IMR-90 (cell line): Measurements from ENCODE around the gene COL28A1. TPM values are rescaled to one million over a fixed set of nuclear protein-coding genes. Genes with fewer than 3 reads are reported as not detected.

Source experiments
- ATAC-seq: fragments of 200-7000 bp; cut with Tn5 transposase; 2 replicates; pipeline ENCODE4 v1.9.1; 2020; ENCODE audit warnings: low read depth, mild to moderate bottlenecking, moderate library complexity
- BruUV-seq: library from RNA; stranded (reverse); fragments of 400-500 nt; replicated peaks from 2 replicates; lab custom pipeline; 2021; lab: Mats Ljungman, UMichigan
- CTCF ChIA-PET: fragments of 300-600 bp; formaldehyde crosslinking; extraction: SDS; loops from one replicate; lab custom pipeline; 2021; ENCODE audit warnings: antibody characterized with exemption; lab: Yijun Ruan, JAX
- POLR2A ChIA-PET: fragments of 300-600 bp; sonication (Branson Sonifier 250); formaldehyde crosslinking; loops from one replicate; lab custom pipeline; 2022; ENCODE audit warnings: antibody characterized with exemption; ENCODE audit not compliant: unreplicated experiment; lab: Charles Lee
- DNase-seq: peaks from one replicate; pipeline ENCODE4 v3.0.0; 2013
- H2AFZ ChIP-seq: replicated peaks from 2 replicates; pipeline ENCODE3; 2013; ENCODE audit warnings: low read length, mild to moderate bottlenecking; ENCODE audit not compliant: poor library complexity
- H2AK5ac ChIP-seq: 2 replicates; pipeline ENCODE4 v1.6.1; 2013; ENCODE audit warnings: low read depth, low read length, inconsistent platforms
- H2AK9ac ChIP-seq: replicated peaks from 2 replicates; pipeline ENCODE3; 2013; ENCODE audit warnings: mild to moderate bottlenecking, low read depth, low read length, moderate library complexity; ENCODE audit not compliant: poor library complexity
- H2BK120ac ChIP-seq: 2 replicates; pipeline ENCODE4 v1.6.1; 2013; ENCODE audit warnings: low read depth, low read length, inconsistent platforms
- H2BK15ac ChIP-seq: 3 replicates; pipeline ENCODE4 v1.6.1; 2013; ENCODE audit warnings: low read depth, low read length, inconsistent platforms
- H2BK20ac ChIP-seq: 2 replicates; pipeline ENCODE4 v1.6.1; 2013; ENCODE audit warnings: low read depth, mild to moderate bottlenecking, inconsistent platforms, low read length, moderate library complexity
- H2BK5ac ChIP-seq: 2 replicates; pipeline ENCODE4 v1.6.1; 2013; ENCODE audit warnings: mild to moderate bottlenecking, low read depth, low read length, inconsistent platforms; ENCODE audit not compliant: poor library complexity, severe bottlenecking
- H3K14ac ChIP-seq: replicated peaks from 2 replicates; pipeline ENCODE4 v1.6.1; 2013; ENCODE audit warnings: low read depth, low read length, inconsistent platforms
- H3K18ac ChIP-seq: 2 replicates; pipeline ENCODE4 v1.6.1; 2013; ENCODE audit warnings: low read depth, low read length, control low read depth
- H3K23ac ChIP-seq: 2 replicates; pipeline ENCODE4 v1.6.1; 2013; ENCODE audit warnings: low read depth, low read length, inconsistent platforms
- H3K27ac ChIP-seq: 2 replicates; pipeline ENCODE4 v1.5.1; 2013; ENCODE audit warnings: mild to moderate bottlenecking, control low read depth, low read length; ENCODE audit not compliant: insufficient read depth
- H3K27me3 ChIP-seq: 2 replicates; pipeline ENCODE4 v1.6.1; 2013; ENCODE audit warnings: low read length; ENCODE audit not compliant: control insufficient read depth, insufficient read depth
- H3K36me3 ChIP-seq: 2 replicates; pipeline ENCODE4 v1.6.1; 2013; ENCODE audit warnings: low read length, mixed read lengths; ENCODE audit not compliant: control insufficient read depth, insufficient read depth
- H3K4ac ChIP-seq: 2 replicates; pipeline ENCODE4 v1.6.1; 2013; ENCODE audit warnings: low read depth, low read length, inconsistent platforms
- H3K4me1 ChIP-seq: 2 replicates; pipeline ENCODE4 v1.6.1; 2013; ENCODE audit warnings: low read length, mixed read lengths; ENCODE audit not compliant: control insufficient read depth, insufficient read depth
- H3K4me2 ChIP-seq: 2 replicates; pipeline ENCODE4 v1.6.1; 2013; ENCODE audit warnings: low read depth, mild to moderate bottlenecking, control low read depth, low read length, moderate library complexity
- H3K4me3 ChIP-seq: 2 replicates; pipeline ENCODE4 v1.5.1; 2013; ENCODE audit warnings: low read depth, mild to moderate bottlenecking, control low read depth, low read length, moderate library complexity; ENCODE audit not compliant: insufficient read depth
- H3K56ac ChIP-seq: 2 replicates; pipeline ENCODE4 v1.6.1; 2013; ENCODE audit warnings: low read length, inconsistent platforms; ENCODE audit not compliant: insufficient read depth; ENCODE audit errors: extremely low read depth
- H3K79me1 ChIP-seq, 2 experiments: 2 replicates each; pipeline ENCODE4 v1.6.1; 2013; ENCODE audit warnings: low read length in 2 of 2, inconsistent platforms in 1 of 2, low read depth in 1 of 2
- H3K9ac ChIP-seq: 2 replicates; pipeline ENCODE4 v1.6.1; 2013; ENCODE audit warnings: low read depth, low read length, control low read depth
- H3K9me1 ChIP-seq: 2 replicates; pipeline ENCODE4 v1.6.1; 2013; ENCODE audit warnings: low read length, inconsistent platforms; ENCODE audit not compliant: insufficient read depth
- H3K9me3 ChIP-seq: 2 replicates; pipeline ENCODE4 v1.6.1; 2013; ENCODE audit warnings: low read length; ENCODE audit not compliant: control insufficient read depth, insufficient read depth
- H4K20me1 ChIP-seq: 2 replicates; pipeline ENCODE4 v1.6.1; 2013; ENCODE audit warnings: low read length, inconsistent platforms; ENCODE audit not compliant: insufficient read depth
- H4K5ac ChIP-seq: 2 replicates; pipeline ENCODE4 v1.6.1; 2013; ENCODE audit warnings: mild to moderate bottlenecking, low read depth, low read length, control low read depth
- H4K8ac ChIP-seq, 2 experiments: 2 replicates each; pipeline ENCODE4 v1.6.1; 2013; ENCODE audit warnings: low read depth in 2 of 2, low read length in 2 of 2, control low read depth in 1 of 2, inconsistent platforms in 1 of 2
- H4K91ac ChIP-seq: 2 replicates; pipeline ENCODE4 v1.6.1; 2013; ENCODE audit warnings: low read depth, low read length, inconsistent platforms; ENCODE audit not compliant: insufficient read depth
- MAFK ChIP-seq: IDR thresholded peaks from 2 replicates; pipeline ENCODE4 v1.6.1; 2012; ENCODE audit warnings: low read depth, low read length, improper control_type of control experiment
- MAZ ChIP-seq: IDR thresholded peaks from 2 replicates; pipeline ENCODE4 v1.6.1; 2012; ENCODE audit warnings: low read depth, mild to moderate bottlenecking, low read length, improper control_type of control experiment, moderate library complexity, borderline replicate concordance
- SMC3 ChIP-seq: fragments of 150-350 bp; IDR thresholded peaks from 2 replicates; pipeline ENCODE4 v1.6.1; 2016; ENCODE audit warnings: low read depth, mild to moderate bottlenecking, antibody characterized with exemption, low read length, moderate library complexity
- WGBS, 2 experiments: methylation state at CpG; one replicate each; pipeline versions ENCODE4 v1.1.5 to v1.1.7; 2013; ENCODE audit warnings: missing lambda C conversion rate in 2 of 2; ENCODE audit not compliant: insufficient read length in 1 of 2; ENCODE audit errors: extremely low coverage in 2 of 2; 5-methylcytosine and 5-hydroxymethylcytosine counted together
- dilution Hi-C: fragments of 300-500 bp; cut with HindIII; formaldehyde crosslinking; loops from one replicate; pipeline ENCODE4 v1.14.3; 2018; ENCODE audit warnings: low sequenced_read_pairs; ENCODE audit not compliant: unreplicated experiment
- in situ Hi-C: fragments of 300-500 bp; cut with MboI; formaldehyde crosslinking; loops from 3 replicates; pipeline ENCODE4 v1.14.3; 2019; ENCODE audit warnings: low sequenced_read_pairs, inconsistent platforms, mixed read lengths
- intact Hi-C: fragments of 100-400 bp; cut with micrococcal nuclease; formaldehyde crosslinking; loops from 2 replicates; pipeline ENCODE4 v1.10.0; 2022
- polyA plus RNA-seq, 3 experiments: library from polyadenylated mRNA; depleted of rRNA; stranded (reverse); fragments of >200 nt; gene quantifications; 2 replicates each; pipeline ENCODE4 v1.2.3, GENCODE V29; 2012; ENCODE audit warnings: low replicate concordance in 1 of 3
- total RNA-seq: library from RNA; depleted of rRNA; stranded (reverse); fragments of >200 nt; gene quantifications from 2 replicates; pipeline ENCODE4 v1.2.3, GENCODE V29; 2012

The COL28A1 gene
- total and polyA plus RNA-seq, 2 of the 4 experiments (the other 2 are of a cell fraction): under 0.01 to 0.05 TPM

DNA sequence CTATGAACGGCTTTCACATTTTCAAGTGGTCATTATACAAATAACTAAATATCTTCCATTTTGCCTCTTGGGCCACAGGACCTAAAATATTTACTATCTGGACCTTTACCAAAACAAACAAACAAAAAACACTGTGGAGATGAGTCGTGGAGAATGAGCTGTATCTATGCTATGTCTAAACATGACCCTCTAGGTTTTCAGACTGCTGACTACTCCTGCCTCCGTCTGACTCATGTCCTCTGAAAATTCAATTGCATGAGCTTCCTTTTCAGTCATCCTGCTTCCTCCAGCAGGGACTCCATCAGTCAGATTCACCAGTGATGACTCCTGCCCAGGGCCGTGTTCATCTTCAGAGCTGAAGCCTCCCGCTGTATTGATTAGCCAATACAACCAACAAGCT, 96.8 kb downstream of the COL28A1 start (continued):
- TF ChIP-seq SMC3: no peak

- dilution Hi-C loops (no loop called here), in situ Hi-C loops (loop anchor here (25.0 kb wide), 2 partner anchors 326 to 526 kb away; partner anchors contain the start of gene GLCCI1), intact Hi-C loops (no loop called here)
- no peak overlapping the region for H3K4me3 ChIP-seq
- ChIA-PET CTCF (interaction anchor here (0.6 to 2.8 kb wide), 2 partner anchors 12 to 781 kb away, joined by 5 to 13 read pairs; no protein-coding TSS in a partner anchor), POLR2A (no interaction called here)
- peaks cover 5% of the 10 kb centered on the region for H3K4me1 ChIP-seq
- H4K5ac ChIP-seq: no peak overlapping the region
- no peak overlapping the region for H3K4me2 ChIP-seq
- H3K9me1 ChIP-seq: peaks cover 7% of the 10 kb centered on the region; the same call in 1 of the 2 replicates
- no CpG with 5 or more reads among the region's 1 CpG for WGBS, 2 experiments
- H4K8ac ChIP-seq: no peak overlapping the region
- H2AFZ ChIP-seq: no peak overlapping the region
- H2AK5ac ChIP-seq: no peak overlapping the region
- no peaks in the 10 kb centered on the region for H4K20me1 ChIP-seq
- H3K79me1 ChIP-seq: no peaks in the 10 kb centered on the region
- BruUV-seq: no TSS peak
- no peak overlapping the region for H2BK20ac ChIP-seq
- TF ChIP-seq MAZ: no peak
- peak; percentile 96 for TF ChIP-seq MAFK
- H2AK9ac ChIP-seq: no peak overlapping the region
- no peak overlapping the region for H3K56ac ChIP-seq
- no peaks in the 10 kb centered on the region for H3K36me3 ChIP-seq
- no peak overlapping the region for H3K18ac ChIP-seq
- H3K9ac ChIP-seq: no peak overlapping the region
- no peak overlapping the region for H3K23ac ChIP-seq
- no peak overlapping the region for H3K27ac ChIP-seq
- DNase-seq (no peak), ATAC-seq (no peak)
- no peaks in the 10 kb centered on the region for H3K9me3 ChIP-seq
- no peak overlapping the region for H2BK120ac ChIP-seq
- H3K4ac ChIP-seq: no peak overlapping the region
- no peak overlapping the region for H4K91ac ChIP-seq
- no peak overlapping the region for H2BK5ac ChIP-seq
- H3K14ac ChIP-seq: no peak overlapping the region
- H2BK15ac ChIP-seq: no peak overlapping the region
- H3K27me3 ChIP-seq: no peaks in the 10 kb centered on the region
These were observed 99.7 kb downstream of the COL28A1 start for GRCh38 chr7:7435978-7436377.
